Measurements from ENCODE around the gene CPED1.
"Not testable (repeated sequence)": the region's sequence is repeated elsewhere in the genome, so short reads cannot be mapped to it uniquely, and the experiment has no call there.

The CPED1 gene

GRCh38 chr7:121043314-121044234, 55.1 kb downstream of the CPED1 start:
- no peak for DNase-seq

- DNase-seq, result peak; percentile 33
These were observed 56.6 kb downstream of the CPED1 start for GRCh38 chr7:121045090-121045489.

- DNase-seq, result no peak
These were observed 57.5 kb downstream of the CPED1 start for GRCh38 chr7:121046009-121046408.

- peak; percentile 76 for DNase-seq
These were observed 58.5 kb downstream of the CPED1 start for GRCh38 chr7:121046893-121047468.

- no peak for DNase-seq
These were observed 59.7 kb downstream of the CPED1 start for GRCh38 chr7:121048195-121048594.

- DNase-seq, result peak; percentile 64
These were observed 60.7 kb downstream of the CPED1 start for GRCh38 chr7:121049028-121049791.

DNA sequence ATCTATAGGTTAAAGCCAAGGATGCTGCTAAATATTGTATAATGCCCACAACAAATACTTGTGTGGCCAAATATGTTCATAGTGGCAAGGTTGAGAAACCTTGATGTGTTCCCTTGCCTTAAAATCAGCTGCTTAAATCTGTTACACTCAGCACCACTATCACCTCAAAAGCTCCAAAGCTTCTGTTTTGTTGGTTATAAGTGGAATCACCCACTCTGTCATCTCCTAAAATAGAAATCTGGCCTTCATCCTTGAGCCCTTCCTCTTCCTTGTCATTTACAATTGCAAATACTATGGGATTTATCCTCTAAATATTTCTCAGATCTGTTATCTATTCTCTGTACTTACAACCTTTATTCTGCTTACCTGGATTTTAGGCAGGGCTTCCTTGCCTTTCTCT, 61.4 kb downstream of the CPED1 start:
- peak; percentile 22 for DNase-seq

DNA sequence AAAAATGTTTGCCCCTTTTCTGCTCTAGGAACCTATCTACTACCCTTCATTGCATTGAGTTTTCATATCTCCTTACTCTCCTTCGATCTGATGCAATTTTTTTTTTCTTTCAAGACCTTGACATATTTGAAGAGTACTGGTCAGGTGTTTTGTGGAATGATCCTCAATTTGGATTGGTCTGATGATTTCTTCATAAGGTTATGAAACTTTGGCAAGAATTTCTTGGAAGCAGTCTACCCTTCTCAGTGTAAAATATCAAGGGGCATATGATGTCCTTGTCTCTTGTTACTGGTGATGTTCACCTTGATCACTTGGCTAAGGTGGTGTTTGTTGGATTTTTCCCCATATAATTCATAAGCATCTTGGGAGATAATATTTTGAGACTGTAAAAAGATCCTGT, 64.7 kb downstream of the CPED1 start:
- no peak for DNase-seq

DNA sequence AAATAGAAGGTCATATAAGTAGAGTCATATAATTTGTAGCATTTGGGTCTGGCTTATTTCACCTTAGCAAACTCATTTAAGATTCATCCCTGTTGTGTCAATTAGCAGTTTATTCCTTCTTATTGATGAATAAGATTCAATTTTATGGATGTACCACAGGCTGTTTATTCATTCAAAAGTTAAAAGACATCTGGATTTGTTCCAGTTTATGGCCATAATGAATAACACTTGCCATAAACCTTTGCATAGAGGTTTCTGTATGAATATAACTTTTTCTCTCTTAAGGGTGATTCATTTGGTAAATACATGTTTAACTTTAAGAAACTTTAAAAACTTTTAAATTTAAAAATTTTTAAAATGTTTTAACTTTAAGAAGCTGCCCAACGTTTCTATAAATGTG, 66.4 kb downstream of the CPED1 start:
- no peak for DNase-seq

DNA sequence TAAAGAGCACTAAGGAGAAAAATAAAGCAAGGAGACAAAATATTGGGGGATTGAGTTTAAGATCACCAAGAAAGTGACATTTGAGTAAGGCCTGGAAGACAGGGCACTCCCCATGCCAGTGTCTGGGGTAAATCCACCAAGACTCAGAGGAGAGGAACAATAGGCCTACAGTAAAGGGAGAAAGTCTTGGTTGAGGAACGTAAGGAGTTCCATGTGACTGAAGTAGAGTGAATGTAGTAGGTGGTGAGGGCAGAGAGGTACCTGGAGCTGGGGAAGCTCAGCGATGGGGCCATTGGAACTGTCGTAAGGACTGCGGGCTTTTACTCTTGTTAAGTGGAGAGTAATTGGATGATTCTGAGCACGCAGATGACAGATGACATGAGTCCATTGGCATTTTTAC, 69.4 kb downstream of the CPED1 start:
- DNase-seq, result no peak

DNA sequence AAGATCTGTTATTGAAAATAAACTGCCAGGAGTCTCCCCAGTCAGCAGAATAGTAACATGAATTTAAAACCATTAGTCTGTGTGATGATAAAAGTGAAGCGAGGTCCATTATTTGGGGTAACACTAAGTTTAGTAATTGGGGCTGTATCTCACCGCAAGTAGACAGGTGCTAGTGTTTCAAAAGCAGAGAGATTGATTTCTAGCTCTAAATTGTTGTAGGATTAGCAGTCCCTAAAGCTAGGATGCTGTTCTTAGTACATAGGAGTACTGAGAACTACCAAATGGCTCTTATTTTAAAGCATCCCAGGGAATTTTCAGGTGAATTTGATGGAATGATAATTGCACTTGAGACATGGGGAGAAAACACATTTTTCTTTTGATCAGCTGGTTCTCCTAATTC, 70.5 kb downstream of the CPED1 start:
- DNase-seq, result no peak

GRCh38 chr7:121059979-121060509, 71.5 kb downstream of the CPED1 start:
- DNase-seq, result not testable (repeated sequence)

DNA sequence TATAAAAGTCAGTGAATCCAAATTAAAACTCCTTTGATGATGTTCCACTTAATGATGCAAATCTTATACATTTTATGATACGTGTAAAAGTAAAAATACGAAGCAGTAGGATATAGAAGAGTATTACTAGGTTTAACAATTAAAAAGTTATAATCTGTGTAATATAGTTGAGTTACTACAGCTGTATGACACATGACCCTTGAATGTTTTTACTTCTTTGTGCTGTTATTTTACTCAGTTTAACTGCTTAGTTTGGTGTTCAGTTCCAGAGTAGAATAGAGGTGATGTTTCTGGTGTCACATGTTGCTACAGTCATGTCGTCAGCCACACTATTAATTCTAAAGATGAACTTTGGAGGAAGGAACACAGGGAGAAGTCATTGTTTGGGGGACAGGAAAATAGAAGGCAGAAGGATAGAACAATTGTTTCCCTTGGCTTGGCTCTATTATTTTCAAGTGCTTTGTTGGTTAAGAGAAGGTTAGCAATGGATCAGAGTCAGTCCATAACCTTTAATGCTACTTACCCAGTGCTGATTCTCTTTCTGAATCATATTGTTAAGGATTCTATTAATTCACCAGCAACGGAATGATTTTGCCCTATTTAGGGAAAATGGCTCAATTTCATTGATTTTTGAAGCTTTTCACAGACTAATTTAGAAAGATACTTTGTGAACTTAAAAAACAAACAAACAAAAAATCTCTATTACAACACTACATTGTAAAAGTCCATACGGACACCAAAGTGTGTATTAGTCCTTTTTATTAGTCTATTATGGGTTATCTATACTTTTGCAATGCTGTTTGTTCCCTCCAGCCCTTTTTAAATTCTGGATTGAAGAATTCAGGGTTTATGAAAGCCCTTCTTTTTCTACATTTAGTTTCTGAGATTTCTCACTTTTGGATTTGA, 73.4 kb downstream of the CPED1 start:
- no peak for DNase-seq

GRCh38 chr7:121062671-121063279, 74.3 kb downstream of the CPED1 start:
- peak; percentile 46 for DNase-seq

DNA sequence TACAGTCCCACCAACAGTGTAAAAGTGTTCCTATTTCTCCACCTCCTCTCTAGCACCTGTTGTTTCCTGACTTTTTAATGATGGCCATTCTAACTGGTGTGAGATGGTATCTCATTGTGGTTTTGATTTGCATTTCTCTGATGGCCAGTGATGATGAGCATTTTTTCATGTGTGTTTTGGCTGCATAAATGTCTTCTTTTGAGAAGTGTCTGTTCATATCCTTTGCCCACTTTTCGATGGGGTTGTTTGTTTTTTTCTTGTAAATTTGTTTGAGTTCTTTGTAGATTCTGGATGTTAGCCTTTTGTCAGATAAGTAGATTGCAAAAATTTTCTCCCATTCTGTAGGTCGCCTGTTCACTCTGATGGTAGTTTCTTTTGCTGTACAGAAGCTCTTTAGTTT, 79.2 kb downstream of the CPED1 start:
- DNase-seq, result not testable (repeated sequence)

DNA sequence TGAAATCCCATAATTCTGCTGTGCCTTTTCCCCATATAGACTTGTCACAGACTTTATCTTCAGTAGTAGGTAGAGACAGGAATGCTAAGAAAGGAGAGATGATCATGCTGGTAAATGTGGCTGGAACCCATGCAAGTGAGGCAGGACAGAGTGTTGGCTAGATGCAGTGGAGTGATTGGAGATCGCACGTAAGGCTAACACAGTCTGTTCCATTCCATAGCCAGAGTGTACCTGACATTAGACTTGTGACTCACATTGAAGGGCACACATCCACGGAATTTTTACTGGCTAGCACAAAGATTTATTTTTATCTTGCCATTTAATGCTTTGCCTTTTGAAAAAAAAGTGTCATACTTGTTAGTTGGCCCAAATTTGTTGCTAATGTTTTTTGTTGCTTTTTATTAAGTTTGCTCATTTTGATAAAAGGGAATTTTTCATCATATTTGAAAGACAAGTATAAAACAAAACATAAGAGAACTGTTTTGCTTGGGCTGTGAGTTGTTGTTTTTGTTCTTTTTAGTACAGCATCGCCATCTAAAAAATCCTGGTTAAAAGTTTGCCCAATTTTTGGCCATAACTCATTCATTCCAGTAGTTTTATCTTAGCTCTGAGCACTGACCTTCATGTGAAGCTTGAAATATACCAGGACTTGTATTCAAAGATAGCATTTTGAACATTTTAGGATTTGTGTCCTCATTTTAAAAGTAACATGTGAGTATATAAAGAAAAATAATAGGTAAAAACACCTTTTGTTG, 81.0 kb downstream of the CPED1 start:
- no peak for DNase-seq

GRCh38 chr7:121071132-121071531, 82.6 kb downstream of the CPED1 start:
- no peak for DNase-seq

GRCh38 chr7:121071662-121072061, 83.2 kb downstream of the CPED1 start:
- DNase-seq, result peak; percentile 58

GRCh38 chr7:121072826-121073225, 84.3 kb downstream of the CPED1 start:
- no peak for DNase-seq

GRCh38 chr7:121073463-121074099, 85.1 kb downstream of the CPED1 start:
- DNase-seq, result no peak
